ENCODE results near the gene ITGB1BP1. TPM values are rescaled to one million over a fixed set of nuclear protein-coding genes. Genes with fewer than 3 reads are reported as not detected.

Gene ITGB1BP1
- total and polyA plus RNA-seq, 10 of the 15 experiments (the other 5 are each of a cell fraction or from before 2014, with no cell fraction given) = 50.2 to 273 (median 97.2) TPM

DNA sequence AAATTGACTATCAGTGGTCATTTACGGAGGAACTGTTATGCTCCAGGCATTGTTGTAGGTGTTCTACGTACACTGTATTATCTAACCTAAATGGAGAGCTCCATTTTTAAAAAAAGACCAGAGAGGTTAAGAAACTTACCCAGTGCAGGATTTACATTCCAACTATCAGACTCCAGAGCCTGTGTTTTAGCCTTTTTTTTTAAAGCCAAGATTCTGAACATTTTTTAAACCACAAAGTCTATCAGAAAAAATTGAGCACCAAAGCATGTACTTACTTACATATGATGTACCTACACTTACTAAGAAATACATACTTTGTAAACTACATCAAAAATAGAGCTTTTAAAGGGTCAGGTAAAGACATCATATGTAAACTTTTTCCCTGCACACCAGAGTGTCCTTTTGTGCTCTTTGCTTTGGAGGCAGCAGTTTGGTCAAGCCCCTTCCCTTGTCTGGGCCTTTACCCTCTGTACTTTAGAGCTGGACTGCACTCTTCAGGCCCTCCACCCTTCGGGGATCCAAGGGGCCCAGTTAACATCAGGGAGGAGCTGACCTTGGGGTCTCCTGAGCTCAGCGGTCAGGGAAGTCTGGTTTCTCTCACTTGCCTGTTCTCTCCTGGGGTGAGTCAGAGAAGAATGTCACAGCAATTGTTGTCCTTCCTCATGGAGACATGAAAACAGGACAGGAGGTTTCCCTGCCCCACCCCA, 58.4 kb downstream of the ITGB1BP1 start (continued):
- TF ChIP-seq ETV6 (conservative IDR thresholded peaks at IDR 0.05 in 1 of 2, IDR thresholded peaks at IDR 0.05 in 1 of 2; ENCODE audit: borderline replicate concordance in 1 of 2, low read depth in 1 of 2) (no peak), MEF2A (IDR thresholded peaks at IDR 0.05; ENCODE audit: insufficient read depth, low read depth, low read length) (no peak), CHD4 (IDR thresholded peaks at IDR 0.05) (no peak), YBX1 (IDR thresholded peaks at IDR 0.05) (no peak), BHLHE40 (IDR thresholded peaks at IDR 0.05; ENCODE audit: borderline replicate concordance in 1 of 2, low read depth in 2 of 2, low read length in 1 of 2) (no peak)
- TF ChIP-seq, protein P1, sequence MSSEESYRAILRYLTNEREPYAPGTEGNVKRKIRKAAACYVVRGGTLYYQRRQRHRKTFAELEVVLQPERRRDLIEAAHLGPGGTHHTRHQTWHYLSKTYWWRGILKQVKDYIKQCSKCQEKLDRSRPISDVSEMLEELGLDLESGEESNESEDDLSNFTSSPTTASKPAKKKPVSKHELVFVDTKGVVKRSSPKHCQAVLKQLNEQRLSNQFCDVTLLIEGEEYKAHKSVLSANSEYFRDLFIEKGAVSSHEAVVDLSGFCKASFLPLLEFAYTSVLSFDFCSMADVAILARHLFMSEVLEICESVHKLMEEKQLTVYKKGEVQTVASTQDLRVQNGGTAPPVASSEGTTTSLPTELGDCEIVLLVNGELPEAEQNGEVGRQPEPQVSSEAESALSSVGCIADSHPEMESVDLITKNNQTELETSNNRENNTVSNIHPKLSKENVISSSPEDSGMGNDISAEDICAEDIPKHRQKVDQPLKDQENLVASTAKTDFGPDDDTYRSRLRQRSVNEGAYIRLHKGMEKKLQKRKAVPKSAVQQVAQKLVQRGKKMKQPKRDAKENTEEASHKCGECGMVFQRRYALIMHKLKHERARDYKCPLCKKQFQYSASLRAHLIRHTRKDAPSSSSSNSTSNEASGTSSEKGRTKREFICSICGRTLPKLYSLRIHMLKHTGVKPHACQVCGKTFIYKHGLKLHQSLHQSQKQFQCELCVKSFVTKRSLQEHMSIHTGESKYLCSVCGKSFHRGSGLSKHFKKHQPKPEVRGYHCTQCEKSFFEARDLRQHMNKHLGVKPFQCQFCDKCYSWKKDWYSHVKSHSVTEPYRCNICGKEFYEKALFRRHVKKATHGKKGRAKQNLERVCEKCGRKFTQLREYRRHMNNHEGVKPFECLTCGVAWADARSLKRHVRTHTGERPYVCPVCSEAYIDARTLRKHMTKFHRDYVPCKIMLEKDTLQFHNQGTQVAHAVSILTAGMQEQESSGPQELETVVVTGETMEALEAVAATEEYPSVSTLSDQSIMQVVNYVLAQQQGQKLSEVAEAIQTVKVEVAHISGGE (CRISPR knock-in tag; IDR thresholded peaks at IDR 0.05) = no peak

DNA sequence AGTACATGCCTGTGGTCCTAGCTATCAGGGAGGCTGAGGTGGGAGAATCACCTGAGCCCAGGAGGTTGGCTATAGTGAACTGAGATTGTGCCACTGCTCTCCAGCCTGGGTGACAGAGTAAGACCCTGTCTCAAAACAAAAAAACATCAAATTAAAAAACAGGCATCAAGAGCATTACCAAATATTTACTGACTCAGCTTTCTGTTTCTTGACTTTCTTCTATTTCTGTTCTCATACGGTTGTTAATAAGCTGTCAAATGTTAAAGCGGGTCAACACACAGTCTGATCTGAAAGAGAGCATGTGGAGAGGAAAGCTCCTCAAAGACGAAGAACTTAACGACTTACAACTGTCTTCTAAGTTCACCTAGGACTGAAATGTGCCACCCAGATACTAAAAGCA, 59.0 kb downstream of the ITGB1BP1 start:
- Histone ChIP-seq H3K9ac (ENCODE audit: control insufficient read depth, insufficient read depth, low read length) (no peak overlapping the region), H3K9me3 (replicated peaks; ENCODE audit: control insufficient read depth, insufficient read depth, low read length) (no peaks in the 10 kb centered on the region), H3K4me1 (ENCODE audit: control insufficient read depth, insufficient read depth, low read length) (no peaks in the 10 kb centered on the region), H3K27me3 (replicated peaks in 1 of 2; ENCODE audit: control insufficient read depth in 2 of 2, insufficient read depth in 2 of 2, low read length in 1 of 2) (peaks cover 3% of the 10 kb centered on the region in 2 experiments), H3K79me2 (ENCODE audit: control insufficient read depth, insufficient read depth, low read length) (no peaks in the 10 kb centered on the region), H2AFZ (ENCODE audit: control insufficient read depth, low read depth, low read length) (no peak overlapping the region), H3K36me3 (ENCODE audit: control insufficient read depth in 2 of 2, insufficient read depth in 2 of 2, low read length in 1 of 2) (no peaks in the 10 kb centered on the region), H3K4me2 (ENCODE audit: control insufficient read depth, insufficient read depth) (no peak overlapping the region), H3K4me3 (no peak overlapping the region), H4K20me1 (ENCODE audit: control insufficient read depth, insufficient read depth) (no peaks in the 10 kb centered on the region), H3K27ac (ENCODE audit: control insufficient read depth, insufficient read depth) (no peak overlapping the region)
- intact Hi-C loops (cut with micrococcal nuclease; ENCODE audit: unreplicated experiment) = no loop called here
- FAIRE-seq (no peak), ATAC-seq (no peak), DNase-seq (ENCODE audit: low read depth, low spot score) (no peak)
- 62% methylated on average over 4 of the region's 4 CpGs for WGBS (ENCODE audit: insufficient coverage, insufficient replicate concordance, low lambda C conversion rate, missing lambda C conversion rate)
- SMC1A ChIA-PET (ENCODE audit: uncharacterized antibody, unreplicated experiment) = no interaction called here
- in situ Hi-C loops (cut with MboI) = no loop called here
- no TSS peak for BruUV-seq (replicated peaks)
- CTCF ChIA-PET = interaction anchor here (0.6 to 1.9 kb wide), 3 partner anchors 225 to 1240 kb away, joined by 3 to 8 read pairs (median 3); no protein-coding TSS in a partner anchor
- POLR2A ChIA-PET = no interaction called here
- RAD21 ChIA-PET (ENCODE audit: unreplicated experiment) = no interaction called here
- TF ChIP-seq, protein P2, sequence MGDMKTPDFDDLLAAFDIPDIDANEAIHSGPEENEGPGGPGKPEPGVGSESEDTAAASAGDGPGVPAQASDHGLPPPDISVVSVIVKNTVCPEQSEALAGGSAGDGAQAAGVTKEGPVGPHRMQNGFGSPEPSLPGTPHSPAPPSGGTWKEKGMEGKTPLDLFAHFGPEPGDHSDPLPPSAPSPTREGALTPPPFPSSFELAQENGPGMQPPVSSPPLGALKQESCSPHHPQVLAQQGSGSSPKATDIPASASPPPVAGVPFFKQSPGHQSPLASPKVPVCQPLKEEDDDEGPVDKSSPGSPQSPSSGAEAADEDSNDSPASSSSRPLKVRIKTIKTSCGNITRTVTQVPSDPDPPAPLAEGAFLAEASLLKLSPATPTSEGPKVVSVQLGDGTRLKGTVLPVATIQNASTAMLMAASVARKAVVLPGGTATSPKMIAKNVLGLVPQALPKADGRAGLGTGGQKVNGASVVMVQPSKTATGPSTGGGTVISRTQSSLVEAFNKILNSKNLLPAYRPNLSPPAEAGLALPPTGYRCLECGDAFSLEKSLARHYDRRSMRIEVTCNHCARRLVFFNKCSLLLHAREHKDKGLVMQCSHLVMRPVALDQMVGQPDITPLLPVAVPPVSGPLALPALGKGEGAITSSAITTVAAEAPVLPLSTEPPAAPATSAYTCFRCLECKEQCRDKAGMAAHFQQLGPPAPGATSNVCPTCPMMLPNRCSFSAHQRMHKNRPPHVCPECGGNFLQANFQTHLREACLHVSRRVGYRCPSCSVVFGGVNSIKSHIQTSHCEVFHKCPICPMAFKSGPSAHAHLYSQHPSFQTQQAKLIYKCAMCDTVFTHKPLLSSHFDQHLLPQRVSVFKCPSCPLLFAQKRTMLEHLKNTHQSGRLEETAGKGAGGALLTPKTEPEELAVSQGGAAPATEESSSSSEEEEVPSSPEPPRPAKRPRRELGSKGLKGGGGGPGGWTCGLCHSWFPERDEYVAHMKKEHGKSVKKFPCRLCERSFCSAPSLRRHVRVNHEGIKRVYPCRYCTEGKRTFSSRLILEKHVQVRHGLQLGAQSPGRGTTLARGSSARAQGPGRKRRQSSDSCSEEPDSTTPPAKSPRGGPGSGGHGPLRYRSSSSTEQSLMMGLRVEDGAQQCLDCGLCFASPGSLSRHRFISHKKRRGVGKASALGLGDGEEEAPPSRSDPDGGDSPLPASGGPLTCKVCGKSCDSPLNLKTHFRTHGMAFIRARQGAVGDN (IDR thresholded peaks at IDR 0.05) = no peak
- TF ChIP-seq KLF5 (IDR thresholded peaks at IDR 0.05; ENCODE audit: partially characterized antibody) (no peak), SIX5 (IDR thresholded peaks at IDR 0.05; ENCODE audit: low read depth, low read length, severe bottlenecking) (no peak), ZNF24 (IDR thresholded peaks at IDR 0.05) (no peak), TARDBP (IDR thresholded peaks at IDR 0.05; ENCODE audit: borderline replicate concordance) (no peak)
- TF ChIP-seq, protein P3, sequence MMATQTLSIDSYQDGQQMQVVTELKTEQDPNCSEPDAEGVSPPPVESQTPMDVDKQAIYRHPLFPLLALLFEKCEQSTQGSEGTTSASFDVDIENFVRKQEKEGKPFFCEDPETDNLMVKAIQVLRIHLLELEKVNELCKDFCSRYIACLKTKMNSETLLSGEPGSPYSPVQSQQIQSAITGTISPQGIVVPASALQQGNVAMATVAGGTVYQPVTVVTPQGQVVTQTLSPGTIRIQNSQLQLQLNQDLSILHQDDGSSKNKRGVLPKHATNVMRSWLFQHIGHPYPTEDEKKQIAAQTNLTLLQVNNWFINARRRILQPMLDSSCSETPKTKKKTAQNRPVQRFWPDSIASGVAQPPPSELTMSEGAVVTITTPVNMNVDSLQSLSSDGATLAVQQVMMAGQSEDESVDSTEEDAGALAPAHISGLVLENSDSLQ (IDR thresholded peaks at IDR 0.05) = no peak

All from GM12878 (cell line).